HG03378 (cell line): ENCODE measurements around the gene CHTOP.
"Not testable (repeated sequence)": the region's sequence is repeated elsewhere in the genome, so short reads cannot be mapped to it uniquely, and the experiment has no call there.

Experiments
- ATAC-seq: cut with Tn5 transposase; IDR thresholded peaks from one replicate; pipeline ENCODE4 v1.9.1; 2021; ENCODE audit warnings: mild to moderate bottlenecking, moderate library complexity; ENCODE audit not compliant: unreplicated experiment

The CHTOP gene

GRCh38 chr1:153659175-153659534 is 25.3 kb downstream of the CHTOP start:
- ATAC-seq, result no peak

- no peak for ATAC-seq
These were observed 25.8 kb downstream of the CHTOP start for GRCh38 chr1:153659656-153660055.

- ATAC-seq, result no peak
These were observed 27.3 kb downstream of the CHTOP start for GRCh38 chr1:153661111-153661708.

- ATAC-seq, result no peak
These were observed 28.4 kb downstream of the CHTOP start for GRCh38 chr1:153662269-153662668.

DNA sequence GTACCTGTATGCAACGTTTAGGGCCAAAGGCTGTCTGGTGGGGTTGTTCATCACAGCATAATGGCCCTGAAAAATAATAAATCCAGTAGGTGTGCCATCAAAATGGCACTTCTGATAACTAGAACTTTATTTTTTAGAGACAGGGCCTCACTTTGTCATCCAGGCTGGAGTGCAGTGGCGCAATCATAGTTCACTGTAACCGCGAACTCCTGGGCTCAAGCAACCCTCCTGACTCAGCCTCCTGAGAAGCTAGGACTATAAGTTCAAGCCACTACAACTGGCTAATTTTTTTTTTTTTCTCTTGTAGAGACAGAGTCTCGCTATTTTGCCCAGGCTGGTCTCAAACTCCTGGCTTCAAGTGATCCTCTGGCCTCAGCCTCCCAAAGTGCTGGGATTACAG is 29.3 kb downstream of the CHTOP start:
- ATAC-seq, result no peak

GRCh38 chr1:153667439-153667838 is 33.6 kb downstream of the CHTOP start:
- no peak for ATAC-seq

DNA sequence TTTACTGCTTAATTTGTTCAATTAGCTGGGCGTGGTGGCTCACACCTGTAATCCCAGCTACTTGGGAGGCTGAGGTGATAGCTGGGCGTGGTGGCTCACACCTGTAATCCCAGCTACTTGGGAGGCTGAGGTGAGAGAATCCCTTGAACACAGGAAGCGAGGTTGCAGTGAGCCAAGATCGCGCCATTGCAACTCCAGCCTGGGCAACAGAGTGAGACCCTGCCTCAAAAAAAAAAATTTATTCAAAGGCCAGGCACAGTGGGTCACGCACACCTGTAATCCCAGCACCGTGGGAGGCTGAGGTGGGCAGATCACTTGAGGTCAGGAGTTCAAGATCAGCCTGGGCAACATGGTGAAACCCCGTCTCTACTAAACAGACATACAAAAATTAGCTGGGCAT is 34.8 kb downstream of the CHTOP start:
- ATAC-seq, result not testable (repeated sequence)

DNA sequence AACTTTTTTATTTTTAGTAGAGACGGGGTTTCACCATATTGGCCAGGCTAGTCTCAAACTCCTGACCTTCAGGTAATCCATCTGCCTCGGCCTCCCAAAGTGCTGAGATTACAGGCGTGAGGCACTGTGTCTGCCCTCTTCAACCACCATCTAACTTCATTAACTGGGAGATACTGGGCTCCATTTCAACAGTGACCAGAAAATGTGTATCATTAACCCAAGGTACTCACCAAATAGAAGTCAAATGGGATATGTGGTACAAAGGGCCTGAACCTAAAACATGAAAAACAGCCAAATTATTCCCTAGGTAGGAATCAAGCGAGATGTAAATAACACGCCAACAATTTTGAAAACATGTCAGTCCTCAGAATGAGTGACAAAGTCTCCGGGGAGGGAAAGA is 35.7 kb downstream of the CHTOP start:
- ATAC-seq, result no peak

DNA sequence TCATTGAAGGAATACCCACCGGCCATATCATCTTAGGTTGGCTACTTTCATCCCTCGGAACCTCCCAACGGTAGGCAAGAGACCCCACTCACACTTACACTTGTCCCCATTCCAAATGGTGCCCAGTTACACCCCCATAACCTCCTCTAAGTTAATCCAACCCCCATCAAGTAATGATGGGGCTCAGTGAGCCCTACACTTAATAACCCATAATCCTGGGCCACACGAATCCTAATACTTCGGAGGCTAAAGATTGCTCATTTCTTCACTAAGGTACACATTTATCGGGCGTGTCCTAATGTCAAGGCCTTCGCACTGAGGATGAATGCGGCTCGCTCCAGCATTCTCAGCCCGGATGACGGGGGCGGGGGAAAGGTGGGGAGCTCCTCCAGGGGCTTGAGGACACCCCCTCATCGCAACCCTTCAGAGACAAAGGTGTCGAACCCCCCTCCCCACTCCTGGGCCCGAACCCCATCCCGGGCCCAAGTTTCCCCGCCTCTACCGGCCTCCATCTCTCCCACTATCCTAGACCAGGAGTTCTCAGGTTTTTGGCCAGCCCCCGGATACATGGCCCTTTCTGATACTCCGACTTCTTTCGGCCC is 36.5 kb downstream of the CHTOP start:
- ATAC-seq, result no peak

DNA sequence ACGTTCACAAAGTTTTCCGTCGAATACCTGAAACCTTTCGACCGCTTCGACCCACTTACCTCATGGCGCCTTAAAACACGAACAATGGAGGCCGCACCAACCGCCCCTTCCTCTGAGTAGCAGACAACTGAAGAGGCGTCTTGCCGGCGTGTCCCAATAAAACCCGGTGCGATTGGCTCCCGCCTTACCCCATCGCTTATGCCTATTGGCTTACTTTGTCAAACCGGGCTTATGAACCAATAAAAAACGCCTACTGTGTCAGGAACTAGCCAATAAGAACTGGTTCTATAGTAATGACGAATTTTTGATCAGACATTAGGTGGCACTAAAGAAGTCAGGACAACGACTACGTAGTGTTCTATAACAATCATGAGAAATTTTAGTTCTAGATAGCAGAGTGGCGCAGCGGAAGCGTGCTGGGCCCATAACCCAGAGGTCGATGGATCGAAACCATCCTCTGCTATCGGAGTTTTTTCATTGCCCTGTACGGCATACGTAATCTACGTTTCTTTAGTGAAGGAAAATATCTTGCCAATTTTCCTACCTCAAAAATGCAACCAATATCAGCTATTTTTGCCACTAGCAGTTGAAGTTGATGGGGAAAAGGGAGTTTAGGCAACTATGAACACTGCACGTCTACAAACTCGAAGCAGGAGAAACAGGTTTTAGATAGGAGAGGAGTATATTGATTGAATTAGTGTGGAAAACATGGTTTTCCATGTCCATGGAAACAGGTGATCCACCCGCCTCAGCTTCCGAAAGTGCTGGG is 37.2 kb downstream of the CHTOP start, which contains the start of gene ILF2:
ILF2 (minus strand) TSS at position 135 of the 769 bp plus-strand sequence; CDS start at position 64, 71 bp downstream.
- peak; percentile 94 for ATAC-seq

DNA sequence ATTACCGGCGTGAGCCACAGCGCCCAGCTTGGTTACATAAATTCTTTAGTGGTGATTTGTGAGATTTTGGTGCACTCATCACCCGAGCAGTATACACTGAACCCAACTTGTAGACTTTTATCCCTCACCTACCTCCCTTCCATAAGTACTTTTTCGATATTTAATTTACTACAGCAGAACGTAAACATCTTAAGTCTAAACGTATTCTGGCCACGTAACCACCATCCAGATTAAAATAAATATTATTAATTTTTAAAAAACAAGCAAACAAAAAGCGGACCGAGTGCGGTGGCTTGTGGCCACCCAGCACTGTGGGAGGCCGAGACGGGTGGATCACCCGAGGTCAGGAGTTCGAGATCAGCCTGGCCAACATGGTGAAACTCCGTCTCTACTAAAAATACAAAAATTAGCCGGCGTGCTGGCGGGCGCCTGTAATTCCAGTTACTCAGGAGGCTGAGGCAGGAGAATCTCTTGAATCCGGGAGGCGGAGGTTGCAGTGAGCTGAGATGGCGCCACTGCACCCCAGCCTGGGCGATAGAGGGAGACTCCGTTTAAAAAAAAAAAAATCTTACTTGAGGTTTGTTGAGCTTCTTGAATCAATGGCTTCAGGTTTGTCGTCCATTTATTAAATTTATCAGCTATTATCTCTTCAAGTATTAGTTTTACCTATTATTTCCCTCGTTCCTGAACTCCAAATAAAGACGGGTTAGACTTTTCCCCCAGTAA is 37.9 kb downstream of the CHTOP start:
- ATAC-seq, result peak; percentile 11

DNA sequence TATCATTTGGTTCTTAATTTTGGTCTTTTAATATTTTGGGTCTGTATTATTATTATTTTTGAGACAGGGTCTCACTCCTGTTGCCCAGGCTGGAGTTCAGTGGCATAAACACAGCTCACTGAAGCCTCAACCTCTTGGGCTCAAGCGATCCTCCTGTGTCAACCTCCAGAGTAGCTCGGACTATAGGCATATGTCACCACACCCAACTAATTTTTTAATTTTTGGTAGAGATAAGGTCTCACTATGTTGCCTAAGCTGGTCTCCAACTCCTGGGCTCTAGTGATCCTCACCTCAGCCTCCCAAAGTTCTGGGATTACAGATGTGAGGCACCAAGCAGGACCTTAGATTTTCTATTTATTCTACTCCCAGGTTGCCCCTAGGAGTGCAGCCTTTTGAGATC is 39.6 kb downstream of the CHTOP start:
- no peak for ATAC-seq

- ATAC-seq, result no peak
These were observed 44.1 kb downstream of the CHTOP start for GRCh38 chr1:153677718-153678518.

DNA sequence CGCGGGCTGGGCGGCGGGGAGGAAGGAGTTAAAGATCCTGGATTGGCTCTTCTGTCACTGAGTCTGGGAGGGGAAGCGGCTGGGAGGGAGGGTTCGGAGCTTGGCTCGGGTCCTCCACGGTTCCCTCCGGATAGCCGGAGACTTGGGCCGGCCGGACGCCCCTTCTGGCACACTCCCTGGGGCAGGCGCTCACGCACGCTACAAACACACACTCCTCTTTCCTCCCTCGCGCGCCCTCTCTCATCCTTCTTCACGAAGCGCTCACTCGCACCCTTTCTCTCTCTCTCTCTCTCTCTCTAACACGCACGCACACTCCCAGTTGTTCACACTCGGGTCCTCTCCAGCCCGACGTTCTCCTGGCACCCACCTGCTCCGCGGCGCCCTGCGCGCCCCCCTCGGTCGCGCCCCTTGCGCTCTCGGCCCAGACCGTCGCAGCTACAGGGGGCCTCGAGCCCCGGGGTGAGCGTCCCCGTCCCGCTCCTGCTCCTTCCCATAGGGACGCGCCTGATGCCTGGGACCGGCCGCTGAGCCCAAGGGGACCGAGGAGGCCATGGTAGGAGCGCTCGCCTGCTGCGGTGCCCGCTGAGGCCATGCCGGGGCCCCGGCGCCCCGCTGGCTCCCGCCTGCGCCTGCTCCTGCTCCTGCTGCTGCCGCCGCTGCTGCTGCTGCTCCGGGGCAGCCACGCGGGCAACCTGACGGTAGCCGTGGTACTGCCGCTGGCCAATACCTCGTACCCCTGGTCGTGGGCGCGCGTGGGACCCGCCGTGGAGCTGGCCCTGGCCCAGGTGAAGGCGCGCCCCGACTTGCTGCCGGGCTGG is 44.9 kb downstream of the CHTOP start, which contains the start of gene NPR1:
NPR1 (plus strand) TSS at position 170 of the 818 bp plus-strand sequence; CDS start at position 591, 421 bp downstream.
- no peak for ATAC-seq

GRCh38 chr1:153679337-153680119 is 45.7 kb downstream of the CHTOP start:
- ATAC-seq, result no peak

DNA sequence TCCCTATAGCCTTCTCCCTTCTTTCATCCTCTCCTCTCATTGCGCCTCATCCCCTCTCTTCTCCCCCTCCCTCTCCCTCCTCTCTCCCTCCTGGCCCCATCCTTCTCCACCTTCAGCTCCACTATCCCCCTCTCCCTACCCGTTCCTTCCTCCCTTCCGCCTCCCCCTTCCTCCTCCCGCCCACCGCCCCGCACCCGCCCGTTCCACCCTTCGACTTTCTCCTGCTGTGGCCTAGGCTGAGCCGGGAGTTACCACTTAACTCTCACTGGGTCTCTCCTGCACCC is 46.2 kb downstream of the CHTOP start:
- no peak for ATAC-seq

DNA sequence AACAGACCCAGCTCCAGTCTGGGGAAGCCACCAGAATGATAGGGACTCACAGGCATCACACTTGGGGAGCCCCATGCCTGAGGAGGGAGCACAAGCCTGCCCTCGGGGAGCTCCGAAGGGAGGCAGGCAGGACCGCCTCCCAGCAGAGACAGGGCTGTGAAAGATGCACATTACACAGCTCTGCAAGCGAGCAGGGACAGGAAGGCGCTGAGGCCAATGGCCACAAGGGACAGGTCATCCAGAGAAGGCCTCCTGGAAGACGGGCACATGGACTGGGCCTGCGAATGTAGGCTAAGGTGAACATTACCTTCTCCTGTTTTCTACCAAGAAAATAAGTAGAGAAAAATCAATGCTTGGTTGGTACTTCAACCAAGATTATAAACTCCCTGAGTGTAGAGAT is 48.9 kb downstream of the CHTOP start:
- no peak for ATAC-seq

DNA sequence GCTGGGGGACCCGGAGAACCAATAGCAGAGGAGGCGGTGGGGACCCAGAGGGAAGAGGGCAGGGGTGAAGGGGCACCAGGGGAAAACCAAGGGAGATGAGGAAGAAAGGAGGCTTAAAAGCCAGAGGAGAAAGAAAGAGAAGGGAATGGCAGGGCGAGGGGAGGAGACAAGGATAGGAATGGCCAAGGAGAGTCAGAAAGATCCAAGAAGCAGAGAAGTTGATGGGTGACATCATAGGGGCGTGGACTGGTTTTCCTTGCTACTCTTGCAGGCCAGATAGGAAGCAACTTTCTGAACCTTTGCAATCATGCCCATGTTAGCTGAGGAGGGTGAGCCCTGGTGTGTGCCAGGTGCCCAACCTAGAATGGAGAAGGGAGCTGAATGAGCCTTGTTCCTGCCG is 50.0 kb downstream of the CHTOP start:
- no peak for ATAC-seq

- no peak for ATAC-seq
These were observed 51.0 kb downstream of the CHTOP start for GRCh38 chr1:153684892-153685291.
